ENCODE results near the gene SSC5D. TPM values are rescaled to one million over a fixed set of nuclear protein-coding genes. Genes with fewer than 3 reads are reported as not detected.
"Not testable (repeated sequence)": the region's sequence is repeated elsewhere in the genome, so short reads cannot be mapped to it uniquely, and the experiment has no call there.

The SSC5D gene
- total RNA-seq, 1 donor from 2014 or later, result 3.7 TPM

DNA sequence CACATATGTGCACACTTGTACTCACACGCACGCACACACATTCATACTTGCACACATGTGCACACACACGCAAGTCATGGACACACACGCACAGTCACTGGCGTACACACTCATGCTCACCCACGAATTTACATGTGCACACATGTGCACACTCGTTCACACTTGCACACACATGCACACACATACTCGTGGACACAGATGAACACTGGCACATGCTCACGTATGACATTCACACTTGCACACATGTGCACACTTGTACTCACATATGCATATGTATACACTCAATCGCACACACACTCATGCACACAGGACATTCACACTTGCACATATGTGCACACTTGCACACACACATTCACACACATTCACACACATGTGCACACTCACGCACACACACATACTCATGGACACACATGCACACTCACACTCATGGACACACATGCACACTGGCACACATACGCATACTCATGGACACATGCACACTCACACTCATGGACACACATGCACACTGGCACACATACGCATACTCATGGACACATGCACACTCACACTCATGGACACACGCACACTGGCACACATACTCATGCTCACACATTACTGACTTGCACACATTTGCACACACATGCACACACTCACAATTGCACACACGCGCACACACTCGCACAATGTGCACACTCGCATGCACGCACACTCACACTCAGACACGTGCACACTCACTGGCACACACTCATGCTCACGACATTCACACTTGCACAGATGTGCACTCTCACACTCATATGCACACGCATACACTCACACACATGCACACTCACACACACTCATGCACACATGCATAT lies 39.2 kb downstream of the SSC5D start:
- peaks cover 15% of the 10 kb centered on the region for H3K4me1 ChIP-seq
- peaks cover 25% of the 10 kb centered on the region for H3K27me3 ChIP-seq (ENCODE audit: low read depth)
- H3K36me3 ChIP-seq, result no peaks in the 10 kb centered on the region
- intact Hi-C loops (cut with micrococcal nuclease), result no loop called here
- TF ChIP-seq CTCF (IDR thresholded peaks at IDR 0.05; ENCODE audit: borderline replicate concordance), result no peak
- no peak overlapping the region for H3K4me3 ChIP-seq
- no peak overlapping the region for H3K27ac ChIP-seq (replicated peaks)
- H3K9me3 ChIP-seq (replicated peaks), result no peaks in the 10 kb centered on the region
- no peak for DNase-seq

- Histone ChIP-seq H3K27me3 (ENCODE audit: low read depth) (peaks cover 25% of the 10 kb centered on the region), H3K4me3 (no peak overlapping the region), H3K36me3 (no peaks in the 10 kb centered on the region), H3K9me3 (replicated peaks) (no peaks in the 10 kb centered on the region), H3K4me1 (peaks cover 15% of the 10 kb centered on the region), H3K27ac (replicated peaks) (no peak overlapping the region)
- DNase-seq, result no peak
- intact Hi-C loops (cut with micrococcal nuclease), result no loop called here
- no peak for TF ChIP-seq CTCF (IDR thresholded peaks at IDR 0.05; ENCODE audit: borderline replicate concordance)
These were observed 40.0 kb downstream of the SSC5D start for GRCh38 chr19:55528030-55528803.

- H3K4me3 ChIP-seq, result no peak overlapping the region
- no peaks in the 10 kb centered on the region for H3K9me3 ChIP-seq (replicated peaks)
- H3K27ac ChIP-seq (replicated peaks), result no peak overlapping the region
- H3K27me3 ChIP-seq (ENCODE audit: low read depth), result peaks cover 25% of the 10 kb centered on the region
- TF ChIP-seq CTCF (IDR thresholded peaks at IDR 0.05; ENCODE audit: borderline replicate concordance), result no peak
- peaks cover 15% of the 10 kb centered on the region for H3K4me1 ChIP-seq
- H3K36me3 ChIP-seq, result no peaks in the 10 kb centered on the region
- intact Hi-C loops (cut with micrococcal nuclease), result no loop called here
- no peak for DNase-seq
These were observed 41.5 kb downstream of the SSC5D start for GRCh38 chr19:55529636-55530234.

GRCh38 chr19:55530996-55531395 lies 42.8 kb downstream of the SSC5D start:
- H3K4me1 ChIP-seq, result peaks cover 10% of the 10 kb centered on the region

GRCh38 chr19:55534280-55534679 lies 46.0 kb downstream of the SSC5D start:
- not testable (repeated sequence) for H3K9me3 ChIP-seq (replicated peaks); H3K27ac ChIP-seq (replicated peaks)

More at GRCh38 chr19:55530996-55531395, 42.8 kb downstream of the SSC5D start:
- H3K36me3 ChIP-seq, result no peaks in the 10 kb centered on the region
- H3K9me3 ChIP-seq (replicated peaks), result no peaks in the 10 kb centered on the region
- peaks cover 25% of the 10 kb centered on the region for H3K27me3 ChIP-seq (ENCODE audit: low read depth)
- no peak for TF ChIP-seq CTCF (IDR thresholded peaks at IDR 0.05; ENCODE audit: borderline replicate concordance)
- no peak overlapping the region for H3K27ac ChIP-seq (replicated peaks)
- DNase-seq, result no peak
- intact Hi-C loops (cut with micrococcal nuclease), result no loop called here
- no peak overlapping the region for H3K4me3 ChIP-seq

More at GRCh38 chr19:55534280-55534679, 46.0 kb downstream of the SSC5D start:
- H3K4me1 ChIP-seq; H3K36me3 ChIP-seq; intact Hi-C loops (cut with micrococcal nuclease); DNase-seq; H3K4me3 ChIP-seq: not testable (repeated sequence)
- peaks cover 20% of the 10 kb centered on the region for H3K27me3 ChIP-seq (ENCODE audit: low read depth)
